Measurements from ENCODE around the gene INPP5K.

The INPP5K gene

GRCh38 chr17:1486802-1487695 is 29.4 kb downstream of the INPP5K start:
- DNase-seq (ENCODE audit: low spot score) = peak; percentile 46

- no peak for DNase-seq (ENCODE audit: low spot score)
These were observed 30.7 kb downstream of the INPP5K start for GRCh38 chr17:1485423-1486376.

GRCh38 chr17:1484676-1485422 is 31.6 kb downstream of the INPP5K start:
- peak; percentile 65 for DNase-seq (ENCODE audit: low spot score)

GRCh38 chr17:1484060-1484535 is 32.3 kb downstream of the INPP5K start:
- no peak for DNase-seq (ENCODE audit: low spot score)

GRCh38 chr17:1482680-1483079 is 33.7 kb downstream of the INPP5K start:
- DNase-seq (ENCODE audit: low spot score) = no peak

- no peak for DNase-seq (ENCODE audit: low spot score)
These were observed 34.7 kb downstream of the INPP5K start for GRCh38 chr17:1481736-1482135.

GRCh38 chr17:1480747-1481465 is 35.5 kb downstream of the INPP5K start:
- DNase-seq (ENCODE audit: low spot score) = no peak

GRCh38 chr17:1478418-1478817 is 38.0 kb downstream of the INPP5K start:
- DNase-seq (ENCODE audit: low spot score) = no peak

GRCh38 chr17:1475321-1475854 is 41.0 kb downstream of the INPP5K start:
- DNase-seq (ENCODE audit: low spot score) = no peak

GRCh38 chr17:1474402-1475189 is 41.8 kb downstream of the INPP5K start:
- no peak for DNase-seq (ENCODE audit: low spot score)

GRCh38 chr17:1473841-1474240 is 42.6 kb downstream of the INPP5K start:
- DNase-seq (ENCODE audit: low spot score) = no peak

GRCh38 chr17:1473170-1473569 is 43.2 kb downstream of the INPP5K start:
- DNase-seq (ENCODE audit: low spot score) = no peak

GRCh38 chr17:1471911-1472821 is 44.2 kb downstream of the INPP5K start:
- no peak for DNase-seq (ENCODE audit: low spot score)

- no peak for DNase-seq (ENCODE audit: low spot score)
These were observed 44.9 kb downstream of the INPP5K start for GRCh38 chr17:1471490-1471889.

- no peak for DNase-seq (ENCODE audit: low spot score)
These were observed 45.5 kb downstream of the INPP5K start for GRCh38 chr17:1470755-1471462.

GRCh38 chr17:1470071-1470754 is 46.2 kb downstream of the INPP5K start:
- DNase-seq (ENCODE audit: low spot score) = no peak

GRCh38 chr17:1469231-1469852 is 47.1 kb downstream of the INPP5K start:
- DNase-seq (ENCODE audit: low spot score) = no peak
